Retinal pigment epithelial cell (primary cell): ENCODE data around the gene PCDH8.

Source experiments
- DNase-seq: peaks from one replicate; pipeline ENCODE4 v3.0.0-alpha.2; 2010; ENCODE audit warnings: low read depth
- H3K4me3 ChIP-seq: 2 replicates; pipeline ENCODE4 v1.5.1; 2011; ENCODE audit warnings: mild to moderate bottlenecking, low read length, control low read depth, moderate library complexity
- TF ChIP-seq, protein P1 (sequence below): conservative IDR thresholded peaks from 2 replicates; pipeline ENCODE4 v1.5.1; 2011; ENCODE audit warnings: low read depth, low read length, control low read depth, inconsistent platforms

Gene PCDH8

DNA sequence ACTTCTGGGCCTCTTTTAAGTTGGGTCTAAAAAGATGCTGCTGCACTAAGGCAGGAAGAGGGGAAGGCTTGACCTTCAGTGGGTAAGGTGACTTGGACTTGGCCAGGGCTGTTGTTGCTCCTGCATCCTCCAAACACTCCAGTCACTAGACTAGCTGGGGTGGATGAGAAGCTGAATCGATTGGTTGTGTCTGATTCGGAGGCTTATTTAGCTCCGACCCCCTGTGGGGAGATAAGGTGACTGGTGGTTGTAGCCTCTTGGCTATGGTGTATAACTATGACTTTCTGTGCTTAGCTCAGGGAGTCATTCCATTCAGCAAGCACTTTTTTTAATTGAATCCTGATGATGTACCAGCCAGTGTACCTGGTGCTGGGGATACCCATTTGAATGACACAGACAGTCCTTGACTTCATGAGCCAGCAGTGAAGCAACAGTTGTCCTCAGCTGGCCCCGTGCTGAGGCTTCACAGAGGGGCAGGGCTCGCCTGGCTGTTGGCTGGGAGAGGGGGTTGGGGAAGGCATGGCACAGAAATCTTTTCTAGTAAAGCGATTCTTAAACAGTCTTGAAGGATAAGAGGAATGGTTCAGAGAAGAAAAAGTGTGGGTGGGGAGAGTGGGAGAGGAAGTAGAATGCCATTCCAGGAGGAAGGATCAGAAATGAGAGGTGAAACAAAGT is 9.9 kb downstream of the PCDH8 start:
- TF ChIP-seq, protein P1, sequence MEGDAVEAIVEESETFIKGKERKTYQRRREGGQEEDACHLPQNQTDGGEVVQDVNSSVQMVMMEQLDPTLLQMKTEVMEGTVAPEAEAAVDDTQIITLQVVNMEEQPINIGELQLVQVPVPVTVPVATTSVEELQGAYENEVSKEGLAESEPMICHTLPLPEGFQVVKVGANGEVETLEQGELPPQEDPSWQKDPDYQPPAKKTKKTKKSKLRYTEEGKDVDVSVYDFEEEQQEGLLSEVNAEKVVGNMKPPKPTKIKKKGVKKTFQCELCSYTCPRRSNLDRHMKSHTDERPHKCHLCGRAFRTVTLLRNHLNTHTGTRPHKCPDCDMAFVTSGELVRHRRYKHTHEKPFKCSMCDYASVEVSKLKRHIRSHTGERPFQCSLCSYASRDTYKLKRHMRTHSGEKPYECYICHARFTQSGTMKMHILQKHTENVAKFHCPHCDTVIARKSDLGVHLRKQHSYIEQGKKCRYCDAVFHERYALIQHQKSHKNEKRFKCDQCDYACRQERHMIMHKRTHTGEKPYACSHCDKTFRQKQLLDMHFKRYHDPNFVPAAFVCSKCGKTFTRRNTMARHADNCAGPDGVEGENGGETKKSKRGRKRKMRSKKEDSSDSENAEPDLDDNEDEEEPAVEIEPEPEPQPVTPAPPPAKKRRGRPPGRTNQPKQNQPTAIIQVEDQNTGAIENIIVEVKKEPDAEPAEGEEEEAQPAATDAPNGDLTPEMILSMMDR, result no peak
- DNase-seq, result no peak
- no peak overlapping the region for H3K4me3 ChIP-seq

DNA sequence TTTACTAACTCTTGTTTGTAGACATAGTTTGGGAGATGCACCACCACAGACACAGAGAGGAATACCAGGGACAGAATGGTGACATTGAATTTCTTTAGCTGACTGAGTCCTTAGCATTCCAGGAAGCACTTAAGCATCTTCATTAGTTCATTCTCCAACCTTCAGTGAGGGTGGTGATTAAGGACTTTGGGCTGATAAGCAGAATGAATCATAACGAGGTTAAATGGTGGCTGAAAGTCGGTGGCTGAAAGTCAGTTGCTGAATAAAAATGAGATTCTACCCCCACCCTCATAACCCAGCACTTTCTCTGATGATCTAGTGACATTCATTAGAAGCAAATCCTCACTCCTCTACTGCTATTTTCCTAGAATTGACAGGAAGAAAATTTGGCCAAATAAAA is 10.6 kb downstream of the PCDH8 start:
- H3K4me3 ChIP-seq, result no peak overlapping the region
- TF ChIP-seq, protein P1, result no peak
- no peak for DNase-seq

DNA sequence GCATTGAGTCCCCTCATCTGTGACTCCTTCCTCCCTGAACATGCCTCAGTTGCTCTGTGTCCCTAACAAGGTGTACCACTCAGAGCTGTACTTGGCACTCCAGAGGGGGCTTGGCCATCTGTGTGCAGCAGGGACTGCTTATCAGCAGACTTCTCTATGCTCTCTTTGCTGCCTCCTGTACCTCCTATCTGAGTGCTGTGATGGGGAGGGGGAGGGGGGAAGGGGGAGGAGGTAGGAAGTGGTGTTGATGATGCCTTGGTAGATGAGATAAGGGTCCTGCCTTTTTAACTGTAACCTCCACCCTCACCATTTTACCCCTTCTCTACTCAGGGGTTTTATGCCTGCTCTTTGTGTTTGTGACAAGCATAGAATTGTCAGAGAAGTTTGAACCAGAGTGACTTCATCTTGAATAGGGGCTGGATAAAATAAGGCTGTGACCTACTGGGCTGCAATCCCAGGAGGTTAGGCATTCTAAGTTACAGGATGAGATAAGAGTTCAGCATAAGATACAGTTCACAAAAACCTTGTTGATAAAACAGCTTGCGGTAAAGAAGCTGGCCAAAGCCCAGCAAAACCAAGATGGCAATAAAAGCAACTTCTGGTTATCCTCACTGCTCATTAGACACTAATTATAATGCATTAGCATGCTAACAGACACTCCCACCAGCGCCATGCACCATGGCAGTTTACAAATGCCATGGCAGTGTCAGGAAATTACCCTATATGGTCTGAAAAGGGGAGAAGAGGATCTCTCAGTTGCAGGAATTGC is 13.2 kb downstream of the PCDH8 start:
- no peak for DNase-seq
- TF ChIP-seq, protein P1, result no peak
- H3K4me3 ChIP-seq, result no peak overlapping the region

DNA sequence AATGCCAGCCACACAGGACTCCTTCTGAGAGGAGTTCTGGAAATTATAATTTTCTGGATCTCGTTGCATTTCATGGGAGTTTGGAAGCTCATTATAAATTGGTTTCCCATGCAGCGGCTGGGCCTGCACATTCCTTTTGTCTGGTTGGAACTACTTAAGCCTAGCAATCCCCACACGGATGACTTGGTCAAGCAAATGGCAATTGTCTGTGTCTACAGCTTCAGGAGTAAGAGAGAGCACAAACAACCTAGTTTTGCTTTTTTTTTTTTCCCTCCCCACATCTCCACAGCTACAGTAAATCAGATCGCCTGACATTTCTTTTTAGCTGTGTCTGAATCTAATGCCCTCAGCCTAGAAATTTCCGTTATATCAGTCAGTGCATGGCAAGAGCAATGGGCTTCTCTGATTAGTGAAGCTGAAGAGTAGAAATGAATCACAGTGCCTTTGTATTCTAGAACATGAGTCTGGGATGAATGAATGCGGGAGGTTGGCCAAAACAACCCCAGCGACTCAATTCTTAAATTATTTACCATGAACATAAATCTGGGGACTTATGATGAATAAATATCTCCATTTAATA is 15.1 kb downstream of the PCDH8 start:
- DNase-seq, result no peak
- H3K4me3 ChIP-seq, result no peak overlapping the region
- TF ChIP-seq, protein P1, result no peak

DNA sequence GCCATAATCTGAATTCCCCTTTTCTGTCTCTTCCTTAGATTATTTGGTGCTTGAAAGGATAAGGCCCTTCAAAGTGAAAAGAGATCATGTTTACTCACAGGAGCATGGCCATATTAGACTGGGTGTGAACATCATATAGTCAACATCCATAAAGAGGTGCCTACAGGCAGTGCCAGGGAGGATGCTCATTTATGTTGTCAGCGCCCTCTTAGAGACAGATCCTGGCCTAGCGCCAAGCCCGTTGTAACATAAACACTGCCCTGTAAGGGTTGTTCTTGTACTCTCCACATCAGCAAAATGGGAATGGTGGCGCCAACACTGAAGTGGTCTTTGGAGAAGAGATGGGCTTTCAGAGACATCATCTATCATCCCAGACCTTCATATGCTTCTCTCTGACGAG is 16.1 kb downstream of the PCDH8 start:
- no peak for DNase-seq
- TF ChIP-seq, protein P1, result no peak
- H3K4me3 ChIP-seq, result no peak overlapping the region

DNA sequence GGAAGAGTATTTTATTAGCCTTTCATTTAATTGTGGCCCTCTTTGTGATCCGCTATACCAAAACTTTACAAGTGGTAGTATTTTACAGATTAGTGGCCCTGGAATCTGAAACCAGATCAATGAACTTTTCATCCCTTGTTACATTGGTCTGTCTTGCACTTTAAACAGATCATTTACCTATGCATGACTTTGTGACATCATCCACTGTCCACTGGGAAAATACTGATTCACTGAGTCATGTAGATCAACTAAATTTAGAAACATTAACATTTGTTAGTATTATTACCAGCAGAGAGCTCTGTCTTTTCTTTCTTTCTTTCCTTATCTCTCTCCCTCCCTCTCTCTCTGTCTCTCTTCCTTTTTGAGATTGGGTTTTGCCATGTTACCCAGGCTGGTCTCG is 17.5 kb downstream of the PCDH8 start:
- no peak for DNase-seq
- no peak overlapping the region for H3K4me3 ChIP-seq
- TF ChIP-seq, protein P1, result no peak
